AG04450 (cell line): ENCODE data around the gene GALNT9. TPM values are rescaled to one million over a fixed set of nuclear protein-coding genes. Genes with fewer than 3 reads are reported as not detected.

Experiments
- CTCF ChIA-PET: fragments of 300-600, 350-600 bp; formaldehyde crosslinking; extraction: SDS; loops from one replicate; lab custom pipeline; 2022; ENCODE audit warnings: antibody characterized with exemption, inconsistent platforms; lab: Charles Lee
- POLR2A ChIA-PET: fragments of 350-600 bp; formaldehyde crosslinking; extraction: SDS; loops from one replicate; lab custom pipeline; 2021; ENCODE audit warnings: antibody characterized with exemption, inconsistent platforms; lab: Yijun Ruan, JAX
- DNase-seq: peaks from one replicate; pipeline ENCODE4 v3.0.0-alpha.2; 2011; ENCODE audit warnings: low read depth, low spot score
- H3K27ac ChIP-seq: one replicate; pipeline ENCODE4 v1.5.1; 2012; ENCODE audit warnings: low read depth, low read length, control low read depth
- H3K27me3 ChIP-seq: one replicate; pipeline ENCODE4 v1.6.0; 2012; ENCODE audit warnings: low read length; ENCODE audit not compliant: control insufficient read depth, insufficient read depth
- H3K4me3 ChIP-seq: 2 replicates; pipeline ENCODE4 v1.5.1; 2011; ENCODE audit warnings: mild to moderate bottlenecking, low read depth, low read length, control low read depth
- H3K9me3 ChIP-seq: 2 replicates; pipeline ENCODE4 v1.5.1; 2012; ENCODE audit warnings: low read length; ENCODE audit not compliant: control insufficient read depth, insufficient read depth
- polyA plus RNA-seq: library from polyadenylated mRNA; depleted of rRNA; stranded (reverse); fragments of >200 nt; gene quantifications from 2 replicates; pipeline ENCODE4 v1.2.3, GENCODE V29; 2011
- TF ChIP-seq, protein P1 (sequence below): IDR thresholded peaks from 2 replicates; pipeline ENCODE4 v1.5.1; 2011; ENCODE audit warnings: low read depth, low read length, control low read depth, inconsistent platforms

Gene GALNT9
- polyA plus RNA-seq, 1 experiment: not detected

DNA sequence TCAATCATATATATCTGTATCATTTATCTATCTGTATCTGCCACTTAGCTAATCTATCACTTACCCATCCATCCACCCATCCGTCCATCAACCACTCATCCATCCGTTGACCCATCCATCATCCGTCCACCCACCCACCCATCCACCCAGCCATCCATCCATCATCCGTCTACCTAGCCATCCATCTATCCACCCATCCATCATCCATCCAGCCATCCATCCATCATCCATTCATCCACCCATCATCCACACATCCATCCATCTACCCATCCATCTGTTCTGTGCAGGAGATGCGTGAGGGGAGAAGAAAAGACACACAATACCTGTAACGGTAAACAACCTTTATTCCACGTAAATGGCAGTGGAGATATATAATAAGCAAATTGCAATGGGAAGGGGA lies 165.0 kb downstream of the GALNT9 start:
- DNase-seq: no peak
- no peak overlapping the region for H3K4me3 ChIP-seq
- ChIA-PET POLR2A (no interaction called here), CTCF (no interaction called here)
- H3K27me3 ChIP-seq: peaks cover 13% of the 10 kb centered on the region
- TF ChIP-seq, protein P1, sequence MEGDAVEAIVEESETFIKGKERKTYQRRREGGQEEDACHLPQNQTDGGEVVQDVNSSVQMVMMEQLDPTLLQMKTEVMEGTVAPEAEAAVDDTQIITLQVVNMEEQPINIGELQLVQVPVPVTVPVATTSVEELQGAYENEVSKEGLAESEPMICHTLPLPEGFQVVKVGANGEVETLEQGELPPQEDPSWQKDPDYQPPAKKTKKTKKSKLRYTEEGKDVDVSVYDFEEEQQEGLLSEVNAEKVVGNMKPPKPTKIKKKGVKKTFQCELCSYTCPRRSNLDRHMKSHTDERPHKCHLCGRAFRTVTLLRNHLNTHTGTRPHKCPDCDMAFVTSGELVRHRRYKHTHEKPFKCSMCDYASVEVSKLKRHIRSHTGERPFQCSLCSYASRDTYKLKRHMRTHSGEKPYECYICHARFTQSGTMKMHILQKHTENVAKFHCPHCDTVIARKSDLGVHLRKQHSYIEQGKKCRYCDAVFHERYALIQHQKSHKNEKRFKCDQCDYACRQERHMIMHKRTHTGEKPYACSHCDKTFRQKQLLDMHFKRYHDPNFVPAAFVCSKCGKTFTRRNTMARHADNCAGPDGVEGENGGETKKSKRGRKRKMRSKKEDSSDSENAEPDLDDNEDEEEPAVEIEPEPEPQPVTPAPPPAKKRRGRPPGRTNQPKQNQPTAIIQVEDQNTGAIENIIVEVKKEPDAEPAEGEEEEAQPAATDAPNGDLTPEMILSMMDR: no peak
- H3K9me3 ChIP-seq: peaks cover 29% of the 10 kb centered on the region
- H3K27ac ChIP-seq: no peak overlapping the region

DNA sequence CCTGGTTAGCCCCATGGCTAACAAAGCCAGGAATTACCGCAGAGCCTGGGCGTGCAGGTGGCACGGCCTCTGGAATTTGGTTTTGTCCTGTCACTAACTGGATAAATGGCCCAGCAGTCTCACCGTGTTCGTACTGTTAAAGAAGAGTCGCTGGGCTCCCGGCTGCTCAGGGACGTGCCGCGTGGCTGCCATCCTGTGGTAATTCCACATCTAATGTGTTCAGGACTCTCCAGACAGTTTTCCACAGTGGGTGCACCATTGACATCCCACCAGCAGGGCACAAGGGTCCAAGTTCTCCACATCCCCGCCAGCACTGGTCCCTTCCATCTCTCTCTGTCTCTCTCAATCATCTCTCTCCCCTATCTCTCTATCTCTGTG lies 165.5 kb downstream of the GALNT9 start:
- ChIA-PET CTCF (interaction anchor here (2.3 kb wide), 1 partner anchor 10 kb away, joined by 8 read pairs; no protein-coding TSS in a partner anchor), POLR2A (no interaction called here)
- Histone ChIP-seq H3K27ac (no peak overlapping the region), H3K9me3 (peaks cover 29% of the 10 kb centered on the region), H3K4me3 (no peak overlapping the region), H3K27me3 (peaks cover 13% of the 10 kb centered on the region)
- no peak for DNase-seq
- TF ChIP-seq, protein P1: peak; percentile 35; the same call in 1 of the 2 replicates

DNA sequence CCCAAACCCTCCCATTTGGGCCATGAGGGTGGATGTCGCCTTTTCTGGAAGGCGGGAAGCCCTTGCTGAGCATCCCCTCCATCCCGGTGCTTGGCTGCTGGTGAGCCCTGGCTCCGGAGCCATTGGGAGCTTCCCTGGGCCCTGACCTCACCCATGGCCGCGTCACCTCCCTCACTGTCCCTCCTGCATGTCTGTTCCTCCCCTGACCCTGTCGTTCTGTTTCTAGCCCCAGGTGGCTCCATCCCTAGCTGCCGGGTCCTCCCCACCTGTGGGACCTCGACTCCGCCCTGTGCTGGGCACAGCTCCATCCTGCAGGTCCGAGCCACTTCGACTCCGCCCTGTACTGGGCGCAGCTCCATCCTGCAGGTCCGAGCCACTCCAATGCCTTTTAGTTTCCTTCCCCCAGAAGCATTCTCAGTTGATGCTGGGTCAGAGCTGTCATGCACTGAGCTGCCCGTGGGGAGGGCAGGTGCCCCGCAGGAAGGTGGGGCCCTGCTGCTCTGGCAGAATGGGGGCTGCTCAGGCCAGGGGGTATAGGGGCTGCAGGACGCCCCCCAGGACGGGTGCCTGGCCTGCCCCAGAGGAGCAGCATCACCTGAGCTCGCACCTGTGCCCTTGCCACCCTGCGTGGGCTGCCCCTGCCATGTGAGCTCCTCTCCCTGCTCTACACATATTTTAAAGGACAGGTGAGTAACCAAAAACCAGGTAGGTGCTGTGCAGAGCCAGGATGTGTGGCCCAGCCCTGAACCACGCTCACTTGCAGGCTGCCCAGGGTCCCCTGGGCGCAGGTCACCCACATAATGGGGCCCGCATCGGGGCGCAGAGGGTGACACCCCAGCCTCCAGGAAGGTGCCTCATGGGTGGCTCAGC lies 166.1 kb downstream of the GALNT9 start:
- Histone ChIP-seq H3K9me3 (peaks cover 31% of the 10 kb centered on the region), H3K4me3 (0 out of 2 replicates have a peak overlapping the region, but pooled peaks have one; percentile 5), H3K27ac (no peak overlapping the region), H3K27me3 (peaks cover 13% of the 10 kb centered on the region)
- ChIA-PET POLR2A (interaction anchor here (1.7 kb wide), 1 partner anchor 17 kb away, joined by 6 read pairs; no protein-coding TSS in a partner anchor), CTCF (interaction anchor here (0.6 to 2.3 kb wide), 3 partner anchors 10 to 475 kb away, joined by 4 to 8 read pairs (median 4); no protein-coding TSS in a partner anchor)
- DNase-seq: no peak
- TF ChIP-seq, protein P1: no peak

DNA sequence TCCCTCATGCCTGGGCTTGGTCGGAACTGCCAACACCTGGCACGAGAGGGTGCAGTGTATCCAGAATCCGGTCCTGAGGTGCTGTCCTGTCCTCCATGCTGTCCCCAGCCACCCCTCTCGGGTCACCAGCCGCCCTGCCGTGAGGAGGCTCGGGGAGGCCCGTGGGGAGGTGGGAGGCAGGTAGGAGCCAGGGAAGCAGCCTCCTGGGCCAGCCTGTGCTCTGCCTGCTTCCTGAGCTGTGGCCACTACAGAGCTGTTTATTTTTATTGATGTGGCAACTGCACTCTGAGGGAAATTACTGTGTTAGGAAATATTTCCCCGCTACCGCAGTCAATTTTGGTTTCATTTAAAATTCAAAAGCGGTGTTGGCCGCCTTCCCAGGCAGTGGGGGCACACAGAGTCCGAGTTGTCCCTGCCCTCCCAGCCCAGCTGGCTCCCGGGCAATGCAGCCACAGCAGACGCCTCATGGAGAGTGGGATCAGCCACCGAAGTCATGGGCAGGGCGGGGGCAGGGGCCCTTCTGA lies 166.8 kb downstream of the GALNT9 start:
- ChIA-PET CTCF (interaction anchor here (0.6 to 2.3 kb wide), 3 partner anchors 9 to 476 kb away, joined by 4 to 8 read pairs (median 4); no protein-coding TSS in a partner anchor), POLR2A (interaction anchor here (1.4 to 1.7 kb wide), 2 partner anchors 16 to 27 kb away, joined by 4 to 6 read pairs; no protein-coding TSS in a partner anchor)
- DNase-seq: no peak
- TF ChIP-seq, protein P1: no peak
- Histone ChIP-seq H3K27me3 (peaks cover 13% of the 10 kb centered on the region), H3K9me3 (peaks cover 25% of the 10 kb centered on the region), H3K4me3 (peak overlapping the region; percentile 5; the same call in 1 of the 2 replicates), H3K27ac (no peak overlapping the region)
